HS-27A (cell line): ENCODE data around the gene SLC13A5.
"Not testable (repeated sequence)": the region's sequence is repeated elsewhere in the genome, so short reads cannot be mapped to it uniquely, and the experiment has no call there.

Source experiments
- DNase-seq: peaks from one replicate; pipeline ENCODE4 v3.0.0-alpha.2; 2012; ENCODE audit warnings: low read depth, missing footprints

SLC13A5 gene

GRCh38 chr17:6711081-6711674 is 2.0 kb downstream of the SLC13A5 start:
- DNase-seq = no peak

GRCh38 chr17:6710317-6710716 is 2.9 kb downstream of the SLC13A5 start:
- no peak for DNase-seq

GRCh38 chr17:6708357-6708961 is 4.7 kb downstream of the SLC13A5 start:
- DNase-seq = no peak

- no peak for DNase-seq
These were observed 6.2 kb downstream of the SLC13A5 start for GRCh38 chr17:6706996-6707395.

- DNase-seq = no peak
These were observed 6.7 kb downstream of the SLC13A5 start for GRCh38 chr17:6706499-6706898.

- no peak for DNase-seq
These were observed 8.6 kb downstream of the SLC13A5 start for GRCh38 chr17:6704470-6705052.

GRCh38 chr17:6703751-6704150 is 9.4 kb downstream of the SLC13A5 start:
- DNase-seq = no peak

GRCh38 chr17:6702567-6703215 is 10.5 kb downstream of the SLC13A5 start:
- DNase-seq = no peak

- DNase-seq = no peak
These were observed 11.4 kb downstream of the SLC13A5 start for GRCh38 chr17:6701719-6702118.

GRCh38 chr17:6700948-6701307 is 12.2 kb downstream of the SLC13A5 start:
- no peak for DNase-seq

- no peak for DNase-seq
These were observed 12.9 kb downstream of the SLC13A5 start for GRCh38 chr17:6699997-6700947.

- no peak for DNase-seq
These were observed 15.2 kb downstream of the SLC13A5 start for GRCh38 chr17:6698004-6698403.

- no peak for DNase-seq
These were observed 16.3 kb downstream of the SLC13A5 start for GRCh38 chr17:6696906-6697305.

GRCh38 chr17:6695565-6695964 is 17.6 kb downstream of the SLC13A5 start:
- no peak for DNase-seq

- no peak for DNase-seq
These were observed 18.1 kb downstream of the SLC13A5 start for GRCh38 chr17:6695051-6695450.

GRCh38 chr17:6691958-6692357 is 21.2 kb downstream of the SLC13A5 start:
- not testable (repeated sequence) for DNase-seq

- no peak for DNase-seq
These were observed 21.6 kb downstream of the SLC13A5 start for GRCh38 chr17:6691546-6691945.

- no peak for DNase-seq
These were observed 22.5 kb downstream of the SLC13A5 start for GRCh38 chr17:6690641-6691040.

GRCh38 chr17:6688944-6689343 is 24.2 kb downstream of the SLC13A5 start:
- no peak for DNase-seq

GRCh38 chr17:6686026-6686425 is 27.1 kb downstream of the SLC13A5 start:
- no peak for DNase-seq

GRCh38 chr17:6684881-6685767 is 28.0 kb downstream of the SLC13A5 start:
- DNase-seq = no peak
